H1 (cell line): ENCODE results near the gene FRMD4A. TPM values are rescaled to one million over a fixed set of nuclear protein-coding genes. Genes with fewer than 3 reads are reported as not detected.

Experiments used
- CBX8 ChIP-seq: fragments of 300-800, 300-1000 bp; sonication (generic); IDR thresholded peaks from 2 replicates; pipeline ENCODE4 v1.7.1; 2016; ENCODE audit warnings: low read depth, low read length, borderline replicate concordance
- RNF2 ChIP-seq: fragments of 200-900, 300-1000 bp; sonication (generic); IDR thresholded peaks from 2 replicates; pipeline ENCODE4 v1.7.1; 2016; ENCODE audit warnings: borderline replicate concordance, low read depth, mild to moderate bottlenecking, antibody characterized with exemption, low read length; ENCODE audit not compliant: poor library complexity, severe bottlenecking; ENCODE audit errors: missing control alignments
- RXRA ChIP-seq: IDR thresholded peaks from 2 replicates; pipeline ENCODE4 v1.6.1; 2011; ENCODE audit warnings: low read depth, mild to moderate bottlenecking, low read length, moderate library complexity; ENCODE audit not compliant: insufficient read depth
- SP2 ChIP-seq: IDR thresholded peaks from 2 replicates; pipeline ENCODE4 v1.6.1; 2012; ENCODE audit warnings: mild to moderate bottlenecking, low read length, inconsistent platforms
- ZNF274 ChIP-seq: IDR thresholded peaks from 2 replicates; pipeline ENCODE4 v1.7.0; 2012; ENCODE audit warnings: low read length, borderline replicate concordance; ENCODE audit errors: extremely low read depth
- polyA plus RNA-seq, 7 experiments: library from polyadenylated mRNA; depleted of rRNA in 3 of 7; stranded (reverse) in 5 of 7; unstranded in 2 of 7; fragments of >200 nt in 5 of 7; fragments of 200-250 nt in 2 of 7; gene quantifications; 1 replicate in 5 of 7; 2 replicates in 1 of 7; 4 replicates in 1 of 7; pipeline versions ENCODE4 v1.2.1 to v1.2.3, GENCODE V29; 2011 to 2013; ENCODE audit warnings: missing spikeins in 2 of 7, mixed read lengths in 2 of 7
- total RNA-seq: library from RNA; stranded (reverse); fragmentation: NEBNext Ultra II Directional; extraction: Animal tissue kit (Norgen Biotek cat#: 25700); gene quantifications from 2 replicates; pipeline ENCODE4 v1.2.1, GENCODE V29; 2021

The FRMD4A gene
- total and polyA plus RNA-seq, 2 of the 8 experiments (the other 6 are each of a cell fraction or from before 2014, with no cell fraction given) = 38.6 to 39.6 TPM

- TF ChIP-seq RXRA (no peak), RNF2 (no peak), ZNF274 (no peak), SP2 (no peak), CBX8 (no peak)
These were observed 541.8 kb downstream of the FRMD4A start (continued) for GRCh38 chr10:13788711-13789447.
